Ecto neural progenitor cell (in vitro differentiated cells): ENCODE results near the gene OR2F2.

Experiments
- DNase-seq: peaks from one replicate; pipeline ENCODE4 v3.0.0-alpha.2; 2018; ENCODE audit warnings: low spot score

Gene OR2F2

GRCh38 chr7:143934526-143935325 is at the start of gene OR2F2:
TSS of gene OR2F2 (plus strand) at chr7:143935233. CDS start at chr7:143935233, 0 bp downstream.
- no peak for DNase-seq

GRCh38 chr7:143885951-143886350 is 49.1 kb upstream of the OR2F2 start:
- DNase-seq, result no peak

GRCh38 chr7:143886826-143887477 is 48.1 kb upstream of the OR2F2 start:
- no peak for DNase-seq

GRCh38 chr7:143889068-143889467 is 46.0 kb upstream of the OR2F2 start:
- DNase-seq, result no peak

- DNase-seq, result no peak
These were observed 44.5 kb upstream of the OR2F2 start for GRCh38 chr7:143890558-143890957.

GRCh38 chr7:143891457-143891856 is 43.6 kb upstream of the OR2F2 start:
- DNase-seq, result no peak

GRCh38 chr7:143892527-143893300 is 42.3 kb upstream of the OR2F2 start:
- DNase-seq, result no peak

- DNase-seq, result no peak
These were observed 38.4 kb upstream of the OR2F2 start for GRCh38 chr7:143896667-143897066.

- DNase-seq, result no peak
These were observed 36.2 kb upstream of the OR2F2 start for GRCh38 chr7:143898810-143899209.

GRCh38 chr7:143900230-143900766 is 34.7 kb upstream of the OR2F2 start:
- no peak for DNase-seq

GRCh38 chr7:143901332-143901667 is 33.7 kb upstream of the OR2F2 start:
- peak; percentile 76 for DNase-seq

- DNase-seq, result peak; percentile 95
These were observed 33.2 kb upstream of the OR2F2 start, which contains the start of gene TCAF1 for GRCh38 chr7:143901668-143902331. TSS of gene TCAF1 (minus strand) at chr7:143902176. CDS start at chr7:143876608, 25,568 bp downstream.

GRCh38 chr7:143902332-143902899 is 32.6 kb upstream of the OR2F2 start:
- no peak for DNase-seq

- DNase-seq, result no peak
These were observed 29.5 kb upstream of the OR2F2 start for GRCh38 chr7:143905509-143905908.

GRCh38 chr7:143906151-143906550 is 28.9 kb upstream of the OR2F2 start:
- DNase-seq, result no peak

GRCh38 chr7:143906895-143907294 is 28.1 kb upstream of the OR2F2 start:
- DNase-seq, result no peak

GRCh38 chr7:143908120-143908519 is 26.9 kb upstream of the OR2F2 start:
- no peak for DNase-seq

GRCh38 chr7:143909863-143910262 is 25.2 kb upstream of the OR2F2 start:
- DNase-seq, result no peak

- DNase-seq, result no peak
These were observed 24.4 kb upstream of the OR2F2 start for GRCh38 chr7:143910473-143911248.

- DNase-seq, result no peak
These were observed 21.0 kb upstream of the OR2F2 start for GRCh38 chr7:143913945-143914615.
